Astrocyte (in vitro differentiated cells and primary cell): Measurements from ENCODE around the gene CDKN2B-AS1.

Source experiments
- CTCF ChIP-seq: IDR thresholded peaks from 2 replicates; pipeline ENCODE4 v1.5.1; 2011; ENCODE audit warnings: low read depth, mild to moderate bottlenecking, inconsistent platforms, low read length, moderate library complexity; ENCODE audit not compliant: insufficient read depth
- EZH2 ChIP-seq: IDR thresholded peaks from 2 replicates; pipeline ENCODE4 v1.6.1; 2012; ENCODE audit warnings: mild to moderate bottlenecking, low read length, inconsistent platforms; ENCODE audit not compliant: insufficient read depth

- no peak for TF ChIP-seq CTCF
- no peak for TF ChIP-seq EZH2
Observed at GRCh38 chr9:21964925-21965385, 29.6 kb upstream of the CDKN2B-AS1 start.
